Lower leg skin (tissue), 3 donors: Measurements from ENCODE around the gene WDCP.

Experiments used
- CTCF ChIP-seq, 3 donors: fragments of 450-650 bp; IDR thresholded peaks; one replicate each; pipeline ENCODE4 v1.5.1; 2016; ENCODE audit warnings: antibody characterized with exemption in 3 of 3, mild to moderate bottlenecking in 3 of 3, moderate library complexity in 2 of 3
- POLR2A ChIP-seq, 2 donors: fragments of 450-650 bp; IDR thresholded peaks; one replicate each; pipeline ENCODE4 v1.6.1; 2016 to 2017; ENCODE audit warnings: antibody characterized with exemption in 2 of 2, mild to moderate bottlenecking in 1 of 2, moderate library complexity in 1 of 2

DNA sequence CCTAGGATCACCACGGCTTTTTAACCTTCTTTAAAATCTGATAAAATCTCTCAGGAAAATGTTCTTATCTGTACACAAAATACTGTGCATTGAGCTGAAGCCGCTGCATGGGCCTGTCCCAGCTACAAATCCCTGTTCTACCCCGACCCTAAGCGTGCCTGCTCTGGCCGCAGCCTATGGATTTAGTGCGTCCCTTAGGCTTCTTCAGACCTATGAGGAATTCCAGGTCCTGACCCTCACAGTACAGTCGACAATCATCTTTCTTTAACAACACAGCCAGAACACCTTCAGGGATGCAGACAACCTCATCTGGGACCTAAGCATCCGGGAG lies 477 bp upstream of the WDCP start:
- no peak for TF ChIP-seq POLR2A (IDR thresholded peaks at IDR 0.05)
- TF ChIP-seq CTCF (IDR thresholded peaks at IDR 0.05), result no peak
